K562 (cell line): ENCODE data around the gene PNP. TPM values are rescaled to one million over a fixed set of nuclear protein-coding genes. Genes with fewer than 3 reads are reported as not detected.
A peak's percentile ranks its signal among the peaks of the same experiment; 100 is the strongest.
"Not testable (repeated sequence)": the region's sequence is repeated elsewhere in the genome, so short reads cannot be mapped to it uniquely, and the experiment has no call there.

Experiments used
- ATAC-seq: fragments of 200-7000 bp; cut with Tn5 transposase; 3 replicates; pipeline ENCODE4 v1.9.1; 2020; ENCODE audit warnings: moderate library complexity
- BruUV-seq: library from RNA; stranded (reverse); fragments of 400-500 nt; replicated peaks from 2 replicates; lab custom pipeline; 2021; lab: Mats Ljungman, UMichigan
- CTCF ChIA-PET: fragments of 300-600 bp; formaldehyde crosslinking; extraction: SDS; loops from one replicate; lab custom pipeline; 2021; ENCODE audit warnings: low intra/inter-chr PET ratio; lab: Yijun Ruan, JAX
- POLR2A ChIA-PET: fragments of 300-600, 350-650 bp; sonication (Branson Sonifier 250); formaldehyde crosslinking; extraction: SDS; loops from one replicate; lab custom pipeline; 2021; ENCODE audit warnings: antibody characterized with exemption, inconsistent platforms; lab: Yijun Ruan, JAX
- DNase-seq, 4 experiments: peaks; one replicate each; pipeline versions ENCODE4 v3.0.0 to v3.0.0-alpha.2; 2011 to 2018; ENCODE audit warnings: low spot score in 3 of 4, mixed read lengths in 3 of 4; ENCODE audit errors: extremely low read depth in 1 of 4
- FAIRE-seq: peaks from 2 replicates; lab custom pipeline; 2011; peaks lifted over from hg19 to GRCh38; lab: Jason Lieb, UNC
- H2AFZ ChIP-seq: 2 replicates; pipeline ENCODE4 v1.6.0; 2011; ENCODE audit warnings: low read depth, low read length, control low read depth, inconsistent platforms
- H3K27ac ChIP-seq: fragments of 200-600 bp; 3 replicates; pipeline ENCODE4 v1.8.0; 2011; ENCODE audit warnings: low read depth, mild to moderate bottlenecking, control low read depth, inconsistent platforms, low read length, moderate library complexity, mixed read lengths; ENCODE audit errors: extremely low read depth
- H3K27me3 ChIP-seq, 2 experiments: fragments of 300-600 bp in 1 of 2; 2 replicates in 1 of 2; 3 replicates in 1 of 2; pipeline versions ENCODE4 v1.6.0 to v1.8.0; 2011; ENCODE audit warnings: inconsistent platforms in 2 of 2, low read length in 2 of 2, mild to moderate bottlenecking in 1 of 2, mixed read lengths in 1 of 2, moderate library complexity in 1 of 2; ENCODE audit not compliant: control insufficient read depth in 2 of 2, insufficient read depth in 2 of 2
- H3K36me3 ChIP-seq: fragments of 300-600 bp; 3 replicates; pipeline ENCODE4 v1.8.0; 2011; ENCODE audit warnings: mild to moderate bottlenecking, low read length, inconsistent platforms; ENCODE audit not compliant: control insufficient read depth, insufficient read depth
- H3K4me1 ChIP-seq, 2 experiments: fragments of 200-600 bp in 1 of 2; replicated peaks in 1 of 2; 2 replicates in 1 of 2; 3 replicates in 1 of 2; pipeline versions ENCODE4 v1.5.1 to v1.8.0; 2011; ENCODE audit warnings: inconsistent platforms in 2 of 2, low read length in 2 of 2, mild to moderate bottlenecking in 1 of 2, mixed read lengths in 1 of 2, moderate library complexity in 1 of 2; ENCODE audit not compliant: control insufficient read depth in 2 of 2, insufficient read depth in 2 of 2
- H3K4me2 ChIP-seq: 2 replicates; pipeline ENCODE4 v1.6.1; 2011; ENCODE audit warnings: low read length, control low read depth, inconsistent platforms, mixed read lengths; ENCODE audit not compliant: insufficient read depth
- H3K4me3 ChIP-seq: fragments of 200-600 bp; sonication (generic), shearing (Covaris generic); 2 replicates; pipeline ENCODE4 v1.5.1; 2016; ENCODE audit warnings: control low read depth, inconsistent platforms
- H3K79me2 ChIP-seq: fragments of 200-600 bp; 3 replicates; pipeline ENCODE4 v1.8.0; 2011; ENCODE audit warnings: low read length, inconsistent platforms; ENCODE audit not compliant: control insufficient read depth, insufficient read depth
- H3K9ac ChIP-seq, 2 experiments: 2 replicates each; pipeline versions ENCODE4 v1.6.0 to v1.6.1; 2011; ENCODE audit warnings: low read depth in 2 of 2, low read length in 2 of 2, control low read depth in 1 of 2, inconsistent platforms in 1 of 2, mild to moderate bottlenecking in 1 of 2, mixed read lengths in 1 of 2; ENCODE audit not compliant: insufficient read depth in 1 of 2
- H3K9me1 ChIP-seq: one replicate; pipeline ENCODE4 v1.6.0; 2011; ENCODE audit warnings: inconsistent platforms, mild to moderate bottlenecking, low read length, moderate library complexity; ENCODE audit not compliant: control insufficient read depth, insufficient read depth
- H3K9me3 ChIP-seq: replicated peaks from 2 replicates; pipeline ENCODE4 v1.5.1; 2011; ENCODE audit warnings: low read depth, low read length, inconsistent platforms; ENCODE audit not compliant: control insufficient read depth, insufficient read depth
- H4K20me1 ChIP-seq: replicated peaks from 2 replicates; pipeline ENCODE4 v1.6.1; 2011; ENCODE audit warnings: low read length, inconsistent platforms, mixed read lengths; ENCODE audit not compliant: control insufficient read depth, insufficient read depth
- C11orf30 ChIP-seq: fragments of 450-650 bp; IDR thresholded peaks from 2 replicates; pipeline ENCODE4 v1.6.1; 2016; ENCODE audit warnings: low read depth, mild to moderate bottlenecking
- MAFF ChIP-seq: IDR thresholded peaks from 2 replicates; pipeline ENCODE4 v1.6.1; 2012; ENCODE audit warnings: low read length, improper control_type of control experiment
- MAFG ChIP-seq: fragments of 450-650 bp; conservative IDR thresholded peaks from 2 replicates; pipeline ENCODE4 v1.6.1; 2016; ENCODE audit warnings: missing genetic modification characterization, missing compliant biosample characterization
- MAFK ChIP-seq: IDR thresholded peaks from 2 replicates; pipeline ENCODE4 v1.6.1; 2011; ENCODE audit warnings: low read length, improper control_type of control experiment
- NFE2 ChIP-seq: IDR thresholded peaks from 2 replicates; pipeline ENCODE4 v1.6.1; 2014; ENCODE audit warnings: antibody characterized with exemption, low read depth
- NFE2L1 ChIP-seq: fragments of 450-650 bp; IDR thresholded peaks from 2 replicates; pipeline ENCODE4 v1.6.1; 2016; ENCODE audit warnings: missing genetic modification characterization, low read depth, mild to moderate bottlenecking, missing compliant biosample characterization, moderate library complexity, borderline replicate concordance
- SMC3 ChIP-seq: conservative IDR thresholded peaks from 2 replicates; pipeline ENCODE4 v1.6.1; 2011; ENCODE audit warnings: low read depth, low read length, improper control_type of control experiment; ENCODE audit not compliant: insufficient read depth
- ZNF316 ChIP-seq: fragments of 450-650 bp; IDR thresholded peaks from 2 replicates; pipeline ENCODE4 v1.6.1; 2016
- ZNF384 ChIP-seq: IDR thresholded peaks from 2 replicates; pipeline ENCODE4 v1.6.1; 2012; ENCODE audit warnings: low read depth, low read length, improper control_type of control experiment
- WGBS: fragments of 100-300 bp; shearing (Covaris generic); methylation state at CpG from one replicate; pipeline ENCODE4 v1.1.6; 2016; ENCODE audit warnings: low coverage, mixed read lengths; ENCODE audit not compliant: insufficient coverage; ENCODE audit errors: missing lambda C conversion rate; 5-methylcytosine and 5-hydroxymethylcytosine counted together
- in situ Hi-C: fragments of 300-500 bp; cut with MboI; formaldehyde crosslinking; loops from 4 replicates; pipeline ENCODE4 v1.15.0; 2018; ENCODE audit warnings: inconsistent platforms, mixed read lengths
- intact Hi-C: fragments of 100-400 bp; cut with micrococcal nuclease; formaldehyde crosslinking; loops from 2 replicates; pipeline ENCODE4 v1.14.2; 2022
- polyA plus RNA-seq, 8 experiments: library from polyadenylated mRNA; depleted of rRNA in 4 of 8; stranded (reverse) in 5 of 8; unstranded in 3 of 8; fragments of >200 nt; fragmentation: Nextera tagmentation in 2 of 8; fragmentation: Illumina TruSeq in 1 of 8; extraction: Ambion mirVana in 2 of 8; extraction: Trizol in 1 of 8; gene quantifications; 2 replicates each; pipeline versions ENCODE4 v1.2.1 to v1.2.3, GENCODE V29; 2011 to 2014; ENCODE audit warnings: inconsistent platforms in 1 of 8, missing spikeins in 1 of 8
- total RNA-seq, 7 experiments: library from RNA; depleted of rRNA in 6 of 7; stranded (reverse); fragments of >200 nt in 6 of 7; fragmentation: Illumina TruSeq in 2 of 7; extraction: Trizol in 2 of 7; gene quantifications; 2 replicates each; pipeline versions ENCODE4 v1.2.1 to v1.2.3, GENCODE V29; 2011 to 2021; ENCODE audit warnings: low replicate concordance in 1 of 7

PNP gene
- total and polyA plus RNA-seq, 9 of the 15 experiments (the other 6 are each of a cell fraction or from before 2014, with no cell fraction given): 92.5 to 288 (median 137) TPM

DNA sequence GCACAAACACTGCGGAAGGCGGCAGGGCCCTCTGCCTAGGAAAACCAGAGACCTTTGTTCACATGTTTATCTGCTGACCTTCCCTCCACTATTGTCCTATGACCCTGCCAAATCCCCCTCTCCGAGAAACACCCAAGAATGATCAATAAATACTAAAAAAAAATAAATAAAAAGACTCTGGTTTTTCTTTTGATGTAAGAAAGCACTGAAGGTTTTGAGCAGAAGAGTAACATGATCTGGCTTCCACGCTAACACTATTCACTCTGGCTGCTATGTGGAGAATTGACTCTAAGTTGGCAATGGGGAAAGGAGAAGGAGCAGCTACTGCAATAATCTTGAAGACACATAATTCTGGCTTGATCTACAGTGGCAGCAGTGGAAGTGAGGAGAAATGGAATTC lies 25.6 kb upstream of the PNP start:
- H2AFZ ChIP-seq, H4K20me1 ChIP-seq, intact Hi-C loops, H3K79me2 ChIP-seq, H3K27me3 ChIP-seq, FAIRE-seq, H3K4me1 ChIP-seq, H3K4me3 ChIP-seq, H3K4me2 ChIP-seq, DNase-seq, BruUV-seq, H3K27ac ChIP-seq, H3K9ac ChIP-seq, H3K9me3 ChIP-seq, in situ Hi-C loops, H3K9me1 ChIP-seq, CTCF ChIA-PET, ATAC-seq: not testable (repeated sequence)
- WGBS: 90% methylated on average over 1 of the region's 4 CpGs
- POLR2A ChIA-PET: interaction anchor here (1.0 to 1.6 kb wide), 2 partner anchors 9 to 11 kb away, joined by 3 to 10 read pairs; partner anchors contain the start of genes APEX1 and OSGEP
- peaks cover 33% of the 10 kb centered on the region; the same call in 2 of the 3 replicates for H3K36me3 ChIP-seq

DNA sequence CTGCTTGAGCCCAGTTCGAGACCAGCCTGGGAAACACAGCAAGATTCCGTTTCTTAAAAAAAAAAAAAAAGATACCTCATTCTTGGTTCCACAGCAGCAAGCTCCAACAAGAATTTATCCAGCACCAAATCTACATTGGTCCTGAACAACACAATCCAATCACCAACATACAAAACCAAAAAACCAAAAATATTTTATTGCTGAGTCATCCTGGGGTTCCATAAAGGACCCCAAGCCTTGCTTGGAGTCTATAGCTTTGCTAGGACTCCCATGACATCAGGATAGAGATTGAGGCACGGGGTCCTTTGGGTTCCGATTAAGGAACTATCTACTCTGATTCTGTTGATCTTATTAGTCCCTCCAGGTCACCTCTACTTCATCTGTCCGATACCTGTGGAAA lies 22.3 kb upstream of the PNP start:
- BruUV-seq: no TSS peak
- H3K27me3 ChIP-seq: no peaks in the 10 kb centered on the region
- ATAC-seq (no peak), FAIRE-seq (no peak), DNase-seq (no peak)
- in situ Hi-C loops (no loop called here), intact Hi-C loops (no loop called here)
- no peaks in the 10 kb centered on the region for H3K9me1 ChIP-seq
- no peak overlapping the region for H3K27ac ChIP-seq
- no peak overlapping the region for H3K4me2 ChIP-seq
- POLR2A ChIA-PET: interaction anchor here (0.5 kb wide), 1 partner anchor 8 kb away, joined by 3 read pairs; no protein-coding TSS in a partner anchor
- H2AFZ ChIP-seq: no peak overlapping the region
- WGBS: 94% methylated on average over 5 of the region's 5 CpGs
- H3K4me3 ChIP-seq: no peak overlapping the region
- H3K9ac ChIP-seq: no peak overlapping the region
- H3K36me3 ChIP-seq: peaks cover 61% of the 10 kb centered on the region; the same call in 2 of the 3 replicates
- TF ChIP-seq MAFF (peak; percentile 65; the same call in 1 of the 2 replicates), NFE2 (peak; percentile 72), ZNF316 (peak; percentile 60), MAFK (peak; percentile 46; the same call in 1 of the 2 replicates), MAFG (tag) (peak; percentile 78), SMC3 (no peak), NFE2L1 (tag) (peak; percentile 57; the same call in 1 of the 2 replicates), ZNF384 (no peak), C11orf30 (peak; percentile 39; the same call in 1 of the 2 replicates)
- no peaks in the 10 kb centered on the region; a peak in 1 of 5 replicates for H3K4me1 ChIP-seq
- no peaks in the 10 kb centered on the region for H3K9me3 ChIP-seq
- no peaks in the 10 kb centered on the region for H3K79me2 ChIP-seq
- H4K20me1 ChIP-seq: no peaks in the 10 kb centered on the region
- CTCF ChIA-PET: no interaction called here

DNA sequence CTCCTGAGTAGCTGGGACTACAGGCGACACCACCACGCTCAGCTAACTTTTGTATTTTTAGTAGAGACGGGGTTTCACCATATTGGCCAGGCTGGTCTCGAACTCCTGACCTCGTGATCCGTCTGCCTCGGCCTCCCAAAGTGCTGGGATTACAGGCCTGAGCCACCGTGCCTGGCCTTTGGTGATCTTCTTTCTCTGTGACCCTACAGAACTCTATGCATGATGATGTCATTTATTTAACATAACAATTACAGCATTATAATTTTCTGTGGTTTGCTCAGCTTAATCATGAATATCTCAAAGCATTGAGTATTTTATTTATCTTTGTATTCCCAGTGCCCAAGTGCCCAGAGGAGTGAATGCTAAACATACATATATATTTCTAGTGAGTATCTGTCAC lies 16.4 kb upstream of the PNP start:
- H3K9me1 ChIP-seq, H2AFZ ChIP-seq, H3K9ac ChIP-seq, CTCF ChIA-PET, H3K4me3 ChIP-seq, H3K27ac ChIP-seq, H3K27me3 ChIP-seq, FAIRE-seq, H3K4me2 ChIP-seq, in situ Hi-C loops, H3K9me3 ChIP-seq, DNase-seq, ATAC-seq, intact Hi-C loops, H4K20me1 ChIP-seq, BruUV-seq: not testable (repeated sequence)
- H3K79me2 ChIP-seq: peaks cover 46% of the 10 kb centered on the region
- WGBS: 92% methylated on average over 5 of the region's 8 CpGs
- peaks cover 10 to 15% of the 10 kb centered on the region in 2 experiments; a peak in 4 of 5 replicates for H3K4me1 ChIP-seq
- peaks cover 66% of the 10 kb centered on the region for H3K36me3 ChIP-seq
- POLR2A ChIA-PET: interaction anchor here (0.7 to 1.0 kb wide), 2 partner anchors 9 to 126 kb away, joined by 3 read pairs; no protein-coding TSS in a partner anchor
